ENCODE measurements around the gene C3orf52.

Gene C3orf52

GRCh38 chr3:112167758-112168157 is 81.6 kb downstream of the C3orf52 start:
- TF ChIP-seq ZNF274 (IDR thresholded peaks at IDR 0.05; ENCODE audit: low read depth, low read length) = no peak
- no peak overlapping the region for H3K4me3 ChIP-seq (ENCODE audit: low read length)
